Muscle of back (tissue), 11 donors: ENCODE data around the gene DROSHA. TPM values are rescaled to one million over a fixed set of nuclear protein-coding genes. Genes with fewer than 3 reads are reported as not detected.
A peak's percentile ranks its signal among the peaks of the same experiment; 100 is the strongest.

ENCODE experiments used
- DNase-seq, 3 donors: peaks; one replicate each; pipeline versions ENCODE4 v3.0.0 to v3.0.0-alpha.2; 2013
- polyA plus RNA-seq, 10 donors: library from polyadenylated mRNA; unstranded; fragments of 120-200 nt; gene quantifications; one replicate each; pipeline ENCODE4 v1.2.1, GENCODE V29; 2013; ENCODE audit not compliant: insufficient read length in 10 of 10

The DROSHA gene
- polyA plus RNA-seq, 10 donors = 35.4 to 58.4 (median 44.2) TPM

DNA sequence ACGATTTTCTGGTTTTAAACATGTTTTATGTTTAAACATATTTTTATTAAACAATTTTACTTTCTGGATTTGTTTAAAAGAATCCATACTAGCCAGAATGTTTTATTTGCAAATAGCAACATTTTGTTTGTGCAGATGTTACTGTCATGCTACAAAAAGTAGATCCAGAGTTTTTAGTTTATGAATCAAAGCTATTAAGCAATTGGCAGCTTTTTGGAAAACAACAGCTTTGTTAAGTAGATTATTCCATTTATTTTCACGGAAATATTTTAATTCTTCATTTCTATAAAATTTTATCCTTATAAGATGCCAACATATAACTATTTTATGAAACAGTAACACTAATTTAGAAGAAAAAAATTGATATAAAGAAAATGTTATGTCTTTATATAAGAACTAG is 60.9 kb downstream of the DROSHA start:
- DNase-seq = no peak

- DNase-seq = peak; percentile 21 to 43 (median 27)
These were observed 61.3 kb downstream of the DROSHA start for GRCh38 chr5:31470608-31471007.

DNA sequence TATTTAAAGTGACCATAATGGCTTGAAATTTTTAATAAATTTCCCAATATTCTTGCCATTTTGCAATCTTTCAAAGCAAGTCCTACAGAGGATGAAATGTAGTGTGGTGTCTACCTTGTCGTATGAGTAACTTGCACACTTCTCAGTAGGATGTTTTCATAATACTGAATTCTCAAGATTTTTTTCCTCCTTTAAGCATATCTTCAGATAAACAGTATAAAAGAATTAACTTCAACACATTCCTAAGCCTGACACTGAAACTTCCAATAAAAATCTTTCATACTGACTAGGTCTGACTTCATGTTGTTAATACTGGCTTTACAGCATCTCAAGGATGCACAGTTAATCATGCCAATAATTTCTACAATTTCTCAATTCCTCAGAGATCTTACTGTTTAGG is 62.0 kb downstream of the DROSHA start:
- no peak for DNase-seq

DNA sequence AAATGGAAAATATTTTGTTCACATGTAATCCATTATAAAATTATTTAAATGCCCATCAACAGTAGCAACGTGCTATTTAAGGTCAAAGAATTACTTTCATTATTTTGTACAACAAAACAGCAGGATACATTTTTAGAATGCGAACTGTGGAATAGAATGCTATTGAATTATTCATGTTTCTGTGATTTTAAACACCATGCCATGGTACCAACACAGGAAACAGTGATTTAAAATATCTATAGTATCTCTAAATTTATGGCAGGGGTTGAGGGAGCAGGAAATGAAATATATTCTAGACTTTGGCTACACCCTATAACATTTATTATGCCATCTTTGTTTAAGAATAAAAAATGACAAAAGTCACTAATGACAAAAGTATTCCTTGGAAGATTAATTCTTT is 62.4 kb downstream of the DROSHA start:
- no peak for DNase-seq

GRCh38 chr5:31465291-31465690 is 66.6 kb downstream of the DROSHA start:
- DNase-seq = no peak

DNA sequence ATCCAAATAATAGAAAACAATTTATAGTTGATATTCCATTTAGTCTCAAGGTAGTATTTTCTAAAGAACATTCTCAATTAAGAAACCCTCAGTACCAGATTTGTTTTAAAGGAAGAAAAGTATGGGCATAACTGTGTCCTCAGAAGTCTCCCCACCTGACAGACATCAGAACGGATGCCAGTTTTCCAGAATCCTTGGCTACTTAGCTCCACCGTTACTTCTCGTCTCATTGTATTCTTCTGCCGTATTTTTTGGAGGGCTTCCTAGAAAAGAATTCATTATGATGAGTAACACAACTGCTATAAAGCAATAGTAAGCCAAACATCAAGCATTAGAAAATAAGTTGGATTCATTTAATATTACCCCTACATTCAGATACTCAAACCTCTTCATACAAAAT is 67.8 kb downstream of the DROSHA start:
- DNase-seq = peak in 1 of 3 donors; percentile 10

GRCh38 chr5:31463351-31463750 is 68.5 kb downstream of the DROSHA start:
- no peak for DNase-seq

GRCh38 chr5:31459594-31459993 is 72.3 kb downstream of the DROSHA start:
- no peak for DNase-seq

DNA sequence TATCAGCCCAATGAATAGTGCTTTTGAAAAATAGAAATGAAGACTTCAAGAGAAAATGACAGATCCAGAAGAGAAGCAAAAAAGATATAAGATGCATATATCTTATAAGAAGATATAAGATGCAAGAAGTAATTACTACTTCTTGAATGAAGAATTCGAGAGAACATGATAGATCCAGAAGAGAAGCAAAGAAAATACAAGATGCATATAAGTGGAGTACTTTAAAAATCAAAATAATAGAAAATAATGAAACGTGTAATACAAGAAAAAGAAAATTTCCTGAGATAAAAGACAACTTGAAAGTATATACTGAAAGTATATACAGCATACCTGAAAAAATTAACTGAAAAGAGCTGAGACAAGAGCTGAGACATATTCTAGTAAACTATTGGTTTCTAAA is 76.7 kb downstream of the DROSHA start:
- no peak for DNase-seq

- DNase-seq = no peak
These were observed 78.4 kb downstream of the DROSHA start for GRCh38 chr5:31453522-31453921.

DNA sequence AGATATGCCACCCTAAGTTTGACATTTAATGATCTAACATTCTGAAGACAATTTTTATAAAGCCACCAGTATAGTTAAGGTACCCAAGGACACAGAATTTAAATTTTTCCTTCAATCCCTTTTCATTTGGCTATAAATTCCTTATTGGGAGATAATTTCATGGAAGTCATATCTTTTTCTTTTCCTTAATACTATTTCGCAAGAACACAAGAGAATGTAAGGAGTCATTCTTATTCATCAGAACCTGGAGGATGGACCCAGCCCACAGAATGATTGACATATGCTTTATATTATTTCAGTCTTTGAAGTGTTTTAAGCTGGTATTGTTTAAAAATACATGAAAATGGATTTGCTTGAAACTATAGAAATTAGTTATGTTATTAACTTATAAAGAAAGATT is 79.6 kb downstream of the DROSHA start:
- no peak for DNase-seq

DNA sequence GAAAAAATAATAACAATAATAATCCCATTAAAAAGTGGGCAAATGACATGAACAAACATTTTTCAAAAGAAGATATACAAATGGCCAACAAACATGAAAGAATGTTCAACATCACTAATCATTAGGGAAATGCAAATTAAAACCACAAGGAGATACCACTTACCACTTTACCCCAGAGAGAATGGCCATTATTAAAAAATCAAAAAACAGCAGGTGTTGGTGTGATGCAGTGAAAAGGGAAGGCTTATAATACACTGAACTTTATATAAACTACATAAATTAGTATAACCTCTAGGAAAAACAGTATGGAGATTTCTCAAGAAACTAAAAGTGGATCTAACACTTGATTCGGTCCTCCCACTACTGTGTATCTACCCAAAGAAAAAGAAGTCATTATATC is 81.9 kb downstream of the DROSHA start:
- DNase-seq = no peak

DNA sequence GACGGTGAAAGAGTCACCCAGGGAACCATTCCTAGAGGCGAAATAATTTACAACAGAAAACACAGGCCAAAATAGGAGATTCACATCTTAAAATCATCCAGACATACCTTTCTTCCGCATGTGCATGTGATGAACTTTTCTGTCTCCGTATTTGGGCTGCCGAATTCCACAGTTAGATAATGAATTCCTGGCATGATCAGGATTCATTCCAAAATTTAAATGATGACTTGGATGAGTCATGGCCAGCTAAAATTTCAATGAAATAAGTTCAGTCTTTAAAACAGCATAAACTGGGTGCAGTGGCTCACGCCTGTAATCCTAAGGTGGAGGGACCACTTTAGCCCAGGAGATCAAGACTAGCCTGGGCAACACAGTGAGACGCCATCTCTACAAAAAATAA is 82.7 kb downstream of the DROSHA start:
- peak in 1 of 3 donors; percentile 67 for DNase-seq

- no peak for DNase-seq
These were observed 86.8 kb downstream of the DROSHA start for GRCh38 chr5:31445041-31445600.

DNA sequence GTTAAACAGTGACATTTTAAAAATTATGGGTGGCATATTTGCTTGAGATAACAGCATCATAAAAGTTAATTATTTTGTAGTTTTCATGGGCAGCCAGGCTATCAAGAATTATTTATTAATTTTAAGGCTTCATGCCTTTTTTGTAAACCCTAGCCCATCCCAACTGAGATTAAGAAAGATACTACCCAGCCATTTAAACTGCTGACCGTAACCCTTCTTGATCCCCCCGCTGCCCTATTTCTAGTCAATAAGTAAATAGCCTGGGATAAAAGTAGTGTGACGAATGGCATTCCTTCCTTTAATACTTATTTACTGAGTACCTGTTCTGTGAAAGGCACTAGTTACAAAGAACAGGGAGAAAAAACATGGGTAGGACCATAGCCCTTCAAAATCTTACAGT is 88.3 kb downstream of the DROSHA start:
- no peak for DNase-seq

DNA sequence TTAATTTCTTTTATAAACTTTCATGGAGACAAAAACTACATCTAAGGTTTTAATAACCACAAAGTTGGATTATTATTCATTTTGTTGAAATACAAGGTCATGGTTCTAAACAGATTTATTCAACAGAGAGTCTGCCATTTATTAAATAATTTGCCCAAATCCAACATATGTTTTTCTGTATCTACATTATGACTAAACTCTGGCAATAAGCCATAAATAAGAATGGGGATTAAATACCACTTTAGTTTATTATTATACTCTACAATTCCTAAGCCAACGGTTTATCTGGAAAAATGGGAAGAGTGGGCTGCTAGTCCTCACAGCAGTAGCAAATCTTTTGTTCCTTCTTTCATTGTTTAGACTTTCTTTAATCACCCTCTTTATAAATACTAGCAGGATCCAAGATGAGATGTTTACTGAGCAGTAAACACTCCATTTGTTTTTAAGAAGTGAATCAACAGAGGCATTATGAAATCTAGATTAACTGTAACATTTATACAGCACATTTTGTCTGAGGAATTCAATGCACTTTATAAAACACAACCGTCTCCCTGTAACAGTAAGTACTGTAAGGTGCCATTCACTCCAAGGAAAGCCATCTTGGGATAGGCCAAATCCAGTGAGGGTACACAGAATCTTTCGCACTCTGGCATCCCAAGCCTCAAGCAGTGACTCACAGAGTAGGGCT is 89.7 kb downstream of the DROSHA start:
- DNase-seq = no peak

DNA sequence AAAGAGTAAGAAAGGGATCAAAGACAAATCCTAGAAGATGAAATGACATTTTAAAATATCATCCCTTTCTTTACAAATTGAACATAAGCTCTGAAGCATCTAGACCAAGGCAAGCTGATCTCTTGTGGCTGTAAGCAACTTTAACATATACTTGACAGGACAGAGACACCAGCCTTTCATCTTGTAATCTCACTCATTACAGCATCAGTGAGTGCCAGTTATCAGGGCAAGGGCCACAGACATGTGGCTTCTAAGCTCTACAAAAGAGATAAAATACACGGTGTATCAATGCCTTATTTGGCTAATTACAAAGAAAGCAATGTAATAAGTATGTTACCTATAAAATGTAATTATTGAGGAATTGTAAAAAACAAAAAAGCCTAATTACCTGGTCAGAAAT is 95.0 kb downstream of the DROSHA start:
- DNase-seq = no peak

GRCh38 chr5:31435730-31436129 is 96.2 kb downstream of the DROSHA start:
- DNase-seq = no peak

DNA sequence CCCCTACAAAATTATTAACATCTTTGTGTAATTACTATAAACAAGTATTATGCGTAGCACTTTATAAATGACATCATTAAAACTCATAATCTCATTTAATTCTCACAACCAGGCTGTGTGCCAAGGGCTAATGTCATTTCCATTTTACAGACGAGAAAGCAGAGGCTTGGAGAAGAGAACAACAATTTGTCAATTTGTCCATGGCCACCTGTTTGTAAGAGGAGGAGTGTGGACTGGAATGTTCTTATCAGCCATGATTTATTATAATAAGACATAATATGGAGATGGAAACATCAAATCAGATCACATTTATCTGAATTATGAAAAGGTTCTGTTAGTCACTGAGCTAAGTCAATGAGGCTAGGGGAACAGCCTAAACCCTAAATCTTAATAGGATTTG is 97.0 kb downstream of the DROSHA start:
- DNase-seq = no peak

DNA sequence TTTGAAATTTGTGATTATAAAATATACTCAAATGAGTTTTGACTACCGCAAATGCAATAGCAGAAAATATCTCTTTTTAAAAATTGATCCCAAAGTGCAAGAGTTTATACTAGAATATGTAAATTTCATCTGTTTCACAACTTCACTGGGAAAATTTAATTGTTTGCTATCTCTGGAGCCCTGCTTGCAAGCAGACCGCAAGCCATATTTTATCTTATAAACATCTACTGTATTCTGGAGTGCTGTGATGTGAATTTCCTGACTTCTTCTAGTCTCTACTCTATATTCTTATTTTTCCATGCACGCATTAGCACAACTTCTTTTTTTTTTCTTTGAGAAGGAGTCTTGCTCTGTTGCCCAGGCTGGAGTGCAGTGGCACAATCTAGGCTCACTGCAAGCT is 98.7 kb downstream of the DROSHA start:
- no peak for DNase-seq

DNA sequence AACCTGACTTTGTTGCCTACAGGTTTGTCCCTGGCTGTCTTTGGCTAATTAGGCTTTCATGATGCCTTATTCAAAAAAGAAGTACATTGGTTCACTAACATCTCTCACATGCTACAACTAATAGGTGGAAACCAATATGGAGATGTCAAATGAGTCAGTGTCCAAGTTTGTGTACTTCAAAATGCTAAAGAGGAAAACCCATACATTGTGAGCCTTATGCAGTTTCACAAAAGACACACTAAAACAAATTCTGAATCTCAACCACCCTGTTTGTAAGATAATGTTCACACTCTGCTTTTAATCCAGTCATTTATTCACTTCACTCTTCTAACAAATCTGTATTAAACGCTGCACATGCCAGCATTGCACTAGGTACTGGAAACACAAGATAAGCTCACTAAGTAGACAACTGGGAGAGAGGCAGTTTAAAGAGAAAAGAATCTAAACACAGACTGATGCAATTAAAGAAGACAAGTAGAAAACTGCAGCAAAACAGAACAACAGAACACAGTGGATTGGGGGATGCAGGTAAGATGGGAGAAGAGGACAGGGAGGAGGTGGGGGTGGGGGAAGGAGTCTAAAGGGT is 104.1 kb downstream of the DROSHA start:
- DNase-seq = no peak

DNA sequence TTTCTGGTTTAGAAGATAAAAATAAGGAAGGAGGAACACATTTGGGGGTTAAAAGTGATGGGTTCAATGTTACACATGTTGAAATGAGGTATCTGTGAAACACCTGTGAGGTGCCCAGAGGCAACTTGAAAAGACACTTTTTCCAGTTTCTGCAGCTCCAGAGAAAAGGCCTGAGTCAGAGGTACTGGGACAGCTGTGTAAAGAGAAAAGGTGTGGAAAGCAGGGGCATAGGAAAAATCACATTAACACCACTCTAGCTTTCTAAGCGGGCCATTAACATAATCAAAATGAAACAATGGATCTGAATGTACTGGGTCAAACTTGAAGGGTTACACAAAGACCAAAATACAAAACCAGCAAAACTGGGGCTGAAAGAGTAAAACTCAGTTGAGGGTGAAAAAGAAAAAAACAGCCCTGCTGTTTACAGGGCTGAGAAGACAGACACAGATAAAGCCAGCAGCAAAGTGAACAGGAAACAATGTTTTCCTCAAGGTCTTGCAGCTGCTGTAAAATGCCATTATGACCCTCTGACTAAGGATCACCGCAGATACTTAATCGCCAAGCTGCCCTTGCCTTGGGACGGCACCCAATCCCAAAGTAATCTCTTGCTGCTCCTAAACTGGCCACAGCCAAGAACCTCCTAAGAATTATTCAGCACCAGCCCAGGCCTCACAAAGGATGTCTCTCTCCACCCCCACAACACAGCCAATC is 104.7 kb downstream of the DROSHA start:
- no peak for DNase-seq
